H1 (cell line): ENCODE measurements around the gene IL5RA. TPM values are rescaled to one million over a fixed set of nuclear protein-coding genes. Genes with fewer than 3 reads are reported as not detected.

ENCODE experiments used
- CTCF ChIA-PET: fragments of 300-600 bp; sonication (Branson Sonifier 250); formaldehyde crosslinking; loops from one replicate; lab custom pipeline; 2021; ENCODE audit not compliant: partially characterized antibody; lab: Charles Lee
- POLR2A ChIA-PET: fragments of 300-600 bp; sonication (Branson Sonifier 250); formaldehyde crosslinking; loops from one replicate; lab custom pipeline; 2021; ENCODE audit warnings: inconsistent platforms; ENCODE audit not compliant: partially characterized antibody; lab: Charles Lee
- DNase-seq, 2 experiments: peaks; one replicate each; pipeline versions ENCODE4 v3.0.0 to v3.0.0-alpha.2; 2010 to 2022; ENCODE audit warnings: low spot score in 2 of 2, low read depth in 1 of 2, mixed read lengths in 1 of 2
- FAIRE-seq: peaks from 2 replicates; lab custom pipeline; 2011; peaks lifted over from hg19 to GRCh38; lab: Jason Lieb, UNC
- H2AFZ ChIP-seq: 2 replicates; pipeline ENCODE4 v1.8.1; 2012; ENCODE audit warnings: low read length, inconsistent platforms
- H2AK5ac ChIP-seq: 2 replicates; pipeline ENCODE4 v1.6.1; 2013; ENCODE audit warnings: low read depth, low read length
- H2BK120ac ChIP-seq: replicated peaks from 2 replicates; pipeline ENCODE3; 2013; ENCODE audit warnings: low read depth, low read length, inconsistent platforms
- H2BK12ac ChIP-seq: 2 replicates; pipeline ENCODE4 v1.6.1; 2013; ENCODE audit warnings: low read depth, low read length
- H2BK15ac ChIP-seq: 2 replicates; pipeline ENCODE4 v1.6.1; 2013; ENCODE audit warnings: low read length
- H2BK20ac ChIP-seq: 2 replicates; pipeline ENCODE4 v1.6.1; 2013; ENCODE audit warnings: low read length
- H2BK5ac ChIP-seq: 2 replicates; pipeline ENCODE4 v1.6.1; 2013; ENCODE audit warnings: low read depth, low read length
- H3K14ac ChIP-seq: 2 replicates; pipeline ENCODE4 v1.6.1; 2013; ENCODE audit warnings: inconsistent platforms; ENCODE audit not compliant: insufficient read length
- H3K18ac ChIP-seq: 2 replicates; pipeline ENCODE4 v1.6.1; 2013; ENCODE audit warnings: low read length; ENCODE audit errors: extremely low read depth
- H3K23ac ChIP-seq: 2 replicates; pipeline ENCODE4 v1.6.1; 2013; ENCODE audit warnings: inconsistent platforms; ENCODE audit not compliant: insufficient read length
- H3K23me2 ChIP-seq: 2 replicates; pipeline ENCODE4 v1.6.1; 2013; ENCODE audit warnings: low read depth, low read length
- H3K27ac ChIP-seq: 2 replicates; pipeline ENCODE4 v1.6.1; 2011; ENCODE audit warnings: low read depth, low read length, inconsistent platforms
- H3K27me3 ChIP-seq, 4 experiments: replicated peaks in 1 of 4; 1 replicate in 1 of 4; 2 replicates in 3 of 4; pipeline versions ENCODE4 v1.6.1 to v1.8.1; 2011 to 2013; ENCODE audit warnings: low read length in 3 of 4, mild to moderate bottlenecking in 3 of 4, inconsistent platforms in 2 of 4, mixed read lengths in 2 of 4, moderate library complexity in 1 of 4; ENCODE audit not compliant: control insufficient read depth in 3 of 4, insufficient read depth in 3 of 4; ENCODE audit errors: extremely low read depth in 1 of 4
- H3K36me3 ChIP-seq, 4 experiments: 2 replicates each; pipeline versions ENCODE4 v1.6.1 to v1.8.1; 2011 to 2013; ENCODE audit warnings: mild to moderate bottlenecking in 4 of 4, low read length in 3 of 4, moderate library complexity in 2 of 4, control low read depth in 1 of 4, inconsistent platforms in 1 of 4; ENCODE audit not compliant: insufficient read depth in 4 of 4, control insufficient read depth in 2 of 4
- H3K4ac ChIP-seq: replicated peaks from 2 replicates; pipeline ENCODE3; 2013; ENCODE audit warnings: low read length, low read depth, mixed read lengths, inconsistent platforms; ENCODE audit not compliant: insufficient read length
- H3K4me1 ChIP-seq, 4 experiments: replicated peaks in 1 of 4; 1 replicate in 1 of 4; 2 replicates in 3 of 4; pipeline versions ENCODE4 v1.6.1 to v1.8.1; 2011 to 2013; ENCODE audit warnings: low read length in 3 of 4, inconsistent platforms in 2 of 4, mixed read lengths in 1 of 4; ENCODE audit not compliant: insufficient read depth in 4 of 4, control insufficient read depth in 3 of 4
- H3K4me2 ChIP-seq, 2 experiments: 2 replicates each; pipeline versions ENCODE4 v1.6.1 to v1.8.1; 2011 to 2013; ENCODE audit warnings: low read depth in 2 of 2, low read length in 2 of 2, control low read depth in 1 of 2, inconsistent platforms in 1 of 2, mild to moderate bottlenecking in 1 of 2; ENCODE audit not compliant: insufficient read depth in 1 of 2
- H3K4me3 ChIP-seq, 4 experiments: fragments of 200-600, 300-600 bp in 1 of 4; sonication (generic), shearing (Covaris generic), sonication (Bioruptor Twin) in 1 of 4; 2 replicates each; pipeline versions ENCODE4 v1.5.1 to v1.8.1; 2011 to 2016; ENCODE audit warnings: low read length in 4 of 4, low read depth in 3 of 4, control low read depth in 2 of 4, inconsistent platforms in 2 of 4, mild to moderate bottlenecking in 2 of 4, mixed read lengths in 1 of 4, moderate library complexity in 1 of 4; ENCODE audit not compliant: insufficient read depth in 2 of 4; ENCODE audit errors: extremely low read depth in 1 of 4
- H3K56ac ChIP-seq: replicated peaks from 2 replicates; pipeline ENCODE3; 2013; ENCODE audit warnings: low read depth, mild to moderate bottlenecking, mixed read lengths, low read length, inconsistent platforms; ENCODE audit not compliant: insufficient read length
- H3K79me1 ChIP-seq: 2 replicates; pipeline ENCODE4 v1.6.1; 2013; ENCODE audit warnings: low read depth, low read length, control low read depth
- H3K79me2 ChIP-seq, 2 experiments: 2 replicates each; pipeline versions ENCODE4 v1.6.1 to v1.8.1; 2012 to 2013; ENCODE audit warnings: low read length in 2 of 2, mild to moderate bottlenecking in 2 of 2, inconsistent platforms in 1 of 2; ENCODE audit not compliant: insufficient read depth in 2 of 2, control insufficient read depth in 1 of 2
- H3K9ac ChIP-seq, 4 experiments: replicated peaks in 1 of 4; 1 replicate in 1 of 4; 2 replicates in 3 of 4; pipeline versions ENCODE4 v1.6.1 to v1.8.1; 2011 to 2013; ENCODE audit warnings: low read depth in 3 of 4, low read length in 3 of 4, control low read depth in 2 of 4, mild to moderate bottlenecking in 2 of 4, moderate library complexity in 2 of 4, inconsistent platforms in 1 of 4; ENCODE audit errors: extremely low read depth in 1 of 4
- H3K9me3 ChIP-seq, 2 experiments: 2 replicates each; pipeline versions ENCODE4 v1.6.1 to v1.8.1; 2012 to 2013; ENCODE audit warnings: mild to moderate bottlenecking in 2 of 2, moderate library complexity in 2 of 2, control low read depth in 1 of 2, inconsistent platforms in 1 of 2, low read depth in 1 of 2, low read length in 1 of 2, mixed read lengths in 1 of 2; ENCODE audit not compliant: insufficient read depth in 2 of 2
- H4K20me1 ChIP-seq, 2 experiments: replicated peaks in 1 of 2; 2 replicates each; pipeline versions ENCODE3 to v1.8.1; 2011 to 2013; ENCODE audit warnings: inconsistent platforms in 2 of 2, low read length in 2 of 2, mild to moderate bottlenecking in 1 of 2; ENCODE audit not compliant: insufficient read depth in 2 of 2, control insufficient read depth in 1 of 2
- H4K5ac ChIP-seq: 2 replicates; pipeline ENCODE4 v1.6.1; 2013; ENCODE audit warnings: low read length, low read depth, mixed read lengths, inconsistent platforms; ENCODE audit not compliant: insufficient read length
- H4K8ac ChIP-seq: 2 replicates; pipeline ENCODE4 v1.8.0; 2013; ENCODE audit warnings: mild to moderate bottlenecking, moderate library complexity, low read length, inconsistent platforms; ENCODE audit not compliant: insufficient read depth; ENCODE audit errors: extremely low read depth
- H4K91ac ChIP-seq: replicated peaks from 2 replicates; pipeline ENCODE3; 2013; ENCODE audit warnings: low read length, mixed read lengths, inconsistent platforms; ENCODE audit not compliant: insufficient read length
- BACH1 ChIP-seq: IDR thresholded peaks from 2 replicates; pipeline ENCODE4 v1.6.1; 2012; ENCODE audit warnings: low read length, improper control_type of control experiment
- CTBP2 ChIP-seq: IDR thresholded peaks from 2 replicates; pipeline ENCODE4 v1.7.0; 2011; ENCODE audit warnings: borderline replicate concordance, mild to moderate bottlenecking, moderate library complexity, mixed read lengths, low read length; ENCODE audit not compliant: insufficient read depth, insufficient read length
- EP300 ChIP-seq, 2 experiments: IDR thresholded peaks; 1 replicate in 1 of 2; 2 replicates in 1 of 2; pipeline ENCODE4 v1.6.1; 2011 to 2012; ENCODE audit warnings: low read depth in 2 of 2, low read length in 2 of 2, mild to moderate bottlenecking in 2 of 2, borderline replicate concordance in 1 of 2, inconsistent platforms in 1 of 2, moderate library complexity in 1 of 2
- FOSL1 ChIP-seq: IDR thresholded peaks from 2 replicates; pipeline ENCODE4 v1.6.1; 2011; ENCODE audit warnings: mild to moderate bottlenecking, low read depth, low read length, moderate library complexity; ENCODE audit not compliant: insufficient read depth
- KDM1A ChIP-seq: fragments of 200-600, 300-600 bp; sonication (generic); IDR thresholded peaks from 2 replicates; pipeline ENCODE4 v1.7.1; 2016; ENCODE audit warnings: mild to moderate bottlenecking, low read length, borderline replicate concordance
- KDM5A ChIP-seq: fragments of 200-600 bp; IDR thresholded peaks from 2 replicates; pipeline ENCODE4 v1.7.1; 2012; ENCODE audit warnings: mild to moderate bottlenecking, low read length, inconsistent platforms, mixed read lengths
- NRF1 ChIP-seq: IDR thresholded peaks from 2 replicates; pipeline ENCODE4 v1.6.1; 2011; ENCODE audit warnings: mild to moderate bottlenecking, low read depth, low read length, improper control_type of control experiment
- SUZ12 ChIP-seq: fragments of 200-600 bp; sonication (generic); IDR thresholded peaks from 2 replicates; pipeline ENCODE4 v1.6.1; 2012; ENCODE audit warnings: mild to moderate bottlenecking, inconsistent platforms, low read length, moderate library complexity, mixed read lengths
- TAF1 ChIP-seq: IDR thresholded peaks from 2 replicates; pipeline ENCODE4 v1.6.1; 2011; ENCODE audit warnings: mild to moderate bottlenecking, low read depth, low read length
- TBP ChIP-seq: IDR thresholded peaks from 2 replicates; pipeline ENCODE4 v1.6.1; 2011; ENCODE audit warnings: low read depth, low read length, improper control_type of control experiment
- WGBS, 2 experiments: shearing (Covaris generic) in 1 of 2; methylation state at CpG; one replicate each; pipeline versions ENCODE4 v1.1.6 to v1.1.7; 2013 to 2015; ENCODE audit warnings: low lambda C conversion rate in 2 of 2, mixed read lengths in 2 of 2, inconsistent platforms in 1 of 2, low coverage in 1 of 2, missing lambda C conversion rate in 1 of 2; ENCODE audit not compliant: insufficient replicate concordance in 2 of 2, insufficient coverage in 1 of 2, insufficient read length in 1 of 2; ENCODE audit errors: extremely low coverage in 1 of 2, missing lambda C conversion rate in 1 of 2; 5-methylcytosine and 5-hydroxymethylcytosine counted together
- polyA plus RNA-seq, 7 experiments: library from polyadenylated mRNA; depleted of rRNA in 3 of 7; stranded (reverse) in 5 of 7; unstranded in 2 of 7; fragments of >200 nt in 5 of 7; fragments of 200-250 nt in 2 of 7; gene quantifications; 1 replicate in 5 of 7; 2 replicates in 1 of 7; 4 replicates in 1 of 7; pipeline versions ENCODE4 v1.2.1 to v1.2.3, GENCODE V29; 2011 to 2013; ENCODE audit warnings: missing spikeins in 2 of 7, mixed read lengths in 2 of 7
- total RNA-seq: library from RNA; stranded (reverse); fragmentation: NEBNext Ultra II Directional; extraction: Animal tissue kit (Norgen Biotek cat#: 25700); gene quantifications from 2 replicates; pipeline ENCODE4 v1.2.1, GENCODE V29; 2021

IL5RA gene
- total and polyA plus RNA-seq, 2 of the 8 experiments (the other 6 are each of a cell fraction or from before 2014, with no cell fraction given): not detected

- 3% methylated on average over 89 of the region's 100 CpGs; no CpG with 5 or more reads in 1 of the 2 experiments for WGBS, 2 experiments
- H2AFZ ChIP-seq: peak within 1 kb of the TSS; percentile 94
- H2BK120ac ChIP-seq: no peak within 1 kb of the TSS
- H3K14ac ChIP-seq: no peak within 1 kb of the TSS
- CTCF ChIA-PET: no interaction called here
- DNase-seq (peak; percentile 60 to 93), FAIRE-seq (no peak)
- H3K4me3 ChIP-seq: peak within 1 kb of the TSS; percentile 79 to 87 (median 84)
- peaks cover 4 to 31% of the 10 kb centered on the region in 2 experiments; a peak in 3 of 4 replicates for H3K79me2 ChIP-seq
- 0 out of 2 replicates have a peak within 1 kb of the TSS, but pooled peaks have one; percentile 48 for H2BK20ac ChIP-seq
- H3K79me1 ChIP-seq: 0 out of 2 replicates have a peak, but pooled peaks cover 4% of the 10 kb centered on the region
- H2BK15ac ChIP-seq: no peak within 1 kb of the TSS
- peak within 1 kb of the TSS; percentile 92 for H4K5ac ChIP-seq
- H3K23me2 ChIP-seq: peaks cover 8% of the 10 kb centered on the region
- peak within 1 kb of the TSS; percentile 70 to 99 (median 94) for H3K9ac ChIP-seq
- peak within 1 kb of the TSS; percentile 91 for H4K91ac ChIP-seq
- H2AK5ac ChIP-seq: 0 out of 2 replicates have a peak within 1 kb of the TSS, but pooled peaks have one; percentile 16
- peak within 1 kb of the TSS; percentile 96 for H3K4ac ChIP-seq
- peaks cover 2 to 7% (median 4%) of the 10 kb centered on the region in 4 experiments; a peak in 3 of 7 replicates for H3K4me1 ChIP-seq
- peaks cover 10 to 27% (median 19%) of the 10 kb centered on the region in 4 experiments for H3K36me3 ChIP-seq
- H3K9me3 ChIP-seq: no peaks in the 10 kb centered on the region
- H4K8ac ChIP-seq: peak within 1 kb of the TSS; percentile 96
- H2BK5ac ChIP-seq: peak within 1 kb of the TSS; percentile 95
- H3K18ac ChIP-seq: peak within 1 kb of the TSS; percentile 97
- no peak within 1 kb of the TSS for H3K23ac ChIP-seq
- H3K56ac ChIP-seq: peak within 1 kb of the TSS; percentile 52
- H2BK12ac ChIP-seq: peak within 1 kb of the TSS; percentile 9; the same call in 1 of the 2 replicates
- peak within 1 kb of the TSS; percentile 91 to 93 for H3K4me2 ChIP-seq
- POLR2A ChIA-PET: interaction anchor here (1.5 kb wide), 1 partner anchor 31 kb away, joined by 3 read pairs; no protein-coding TSS in a partner anchor
- no peaks in the 10 kb centered on the region for H4K20me1 ChIP-seq
- no peaks in the 10 kb centered on the region for H3K27me3 ChIP-seq
- H3K27ac ChIP-seq: peak within 1 kb of the TSS; percentile 96
- TF ChIP-seq NRF1 (no peak), TBP (peak; percentile 78; the same call in 1 of the 2 replicates), BACH1 (no peak), EP300 (IDR thresholded peaks at IDR 0.05; ENCODE audit: borderline replicate concordance in 1 of 2, low read depth in 2 of 2, low read length in 2 of 2) (peak in 1 of 2 experiments; percentile 65; a peak in 1 of 3 replicates), SUZ12 (no peak), KDM5A (no peak), FOSL1 (no peak), KDM1A (no peak), TAF1 (peak; percentile 82), CTBP2 (no peak)
Measured at GRCh38 chr3:3126477-3127431, 16.6 kb upstream of the IL5RA start, which contains the start of gene TRNT1. Gene TRNT1, plus strand, starts transcription at chr3:3126940. Its CDS starts 2,101 bp downstream, at chr3:3129041.
